Raji (cell line): ENCODE measurements around the gene ARSD.

Experiments used
- POLR2A ChIP-seq: IDR thresholded peaks from 2 replicates; pipeline ENCODE4 v1.6.1; 2011; ENCODE audit warnings: low read depth, low read length, control low read depth; ENCODE audit not compliant: insufficient read depth

The ARSD gene

GRCh38 chrX:2871831-2872230, 57.3 kb downstream of the ARSD start:
- no peak for TF ChIP-seq POLR2A

- no peak for TF ChIP-seq POLR2A
Measured at GRCh38 chrX:2870650-2871049, 58.5 kb downstream of the ARSD start.

- TF ChIP-seq POLR2A: no peak
Measured at GRCh38 chrX:2867206-2867605, 61.9 kb downstream of the ARSD start.

- no peak for TF ChIP-seq POLR2A
Measured at GRCh38 chrX:2863646-2864045, 65.5 kb downstream of the ARSD start.

GRCh38 chrX:2862404-2862803, 66.7 kb downstream of the ARSD start:
- no peak for TF ChIP-seq POLR2A

- no peak for TF ChIP-seq POLR2A
Measured at GRCh38 chrX:2859197-2859797, 69.8 kb downstream of the ARSD start.

GRCh38 chrX:2857566-2857965, 71.6 kb downstream of the ARSD start:
- no peak for TF ChIP-seq POLR2A

- no peak for TF ChIP-seq POLR2A
Measured at GRCh38 chrX:2855761-2856160, 73.4 kb downstream of the ARSD start.

GRCh38 chrX:2854918-2855317, 74.2 kb downstream of the ARSD start:
- TF ChIP-seq POLR2A: no peak
